ENCODE data around the gene PTPRT.

PTPRT gene

GRCh38 chr20:43189554-43190331 lies at the start of gene PTPRT:
PTPRT (minus strand) TSS chr20:43189906; CDS start chr20:43189733, 173 bp downstream.
- DNase-seq: no peak

- DNase-seq: peak; percentile 3
These were observed 49.1 kb upstream of the PTPRT start for GRCh38 chr20:43238833-43239232.

- no peak for DNase-seq
These were observed 48.6 kb upstream of the PTPRT start for GRCh38 chr20:43238266-43238665.

GRCh38 chr20:43237651-43238168 lies 48.0 kb upstream of the PTPRT start:
- no peak for DNase-seq

GRCh38 chr20:43235998-43236397 lies 46.3 kb upstream of the PTPRT start:
- no peak for DNase-seq

- no peak for DNase-seq
These were observed 42.1 kb upstream of the PTPRT start for GRCh38 chr20:43231829-43232228.

- no peak for DNase-seq
These were observed 40.0 kb upstream of the PTPRT start for GRCh38 chr20:43229696-43230095.

GRCh38 chr20:43220612-43221011 lies 30.9 kb upstream of the PTPRT start:
- no peak for DNase-seq

GRCh38 chr20:43210901-43211300 lies 21.2 kb upstream of the PTPRT start:
- no peak for DNase-seq

GRCh38 chr20:43209831-43210230 lies 20.1 kb upstream of the PTPRT start:
- no peak for DNase-seq

- DNase-seq: no peak
These were observed 16.0 kb upstream of the PTPRT start for GRCh38 chr20:43205699-43206098.

GRCh38 chr20:43202100-43202499 lies 12.4 kb upstream of the PTPRT start:
- no peak for DNase-seq

- DNase-seq: no peak
These were observed 8.9 kb upstream of the PTPRT start for GRCh38 chr20:43198607-43199006.

- no peak for DNase-seq
These were observed 6.5 kb upstream of the PTPRT start for GRCh38 chr20:43196243-43196642.

- DNase-seq: no peak
These were observed 4.4 kb upstream of the PTPRT start for GRCh38 chr20:43194137-43194536.

- DNase-seq: no peak
These were observed 3.7 kb upstream of the PTPRT start for GRCh38 chr20:43193443-43193842.

- peak; percentile 41 for DNase-seq
These were observed 2.5 kb upstream of the PTPRT start for GRCh38 chr20:43191946-43192863.

- DNase-seq: no peak
These were observed 1.4 kb upstream of the PTPRT start for GRCh38 chr20:43191143-43191542.

GRCh38 chr20:43190332-43190953 lies 737 bp upstream of the PTPRT start:
- no peak for DNase-seq

GRCh38 chr20:43188861-43189553 lies 699 bp downstream of the PTPRT start:
- no peak for DNase-seq

- no peak for DNase-seq
These were observed 1.5 kb downstream of the PTPRT start for GRCh38 chr20:43188234-43188653.

- DNase-seq: peak; percentile 78
These were observed 2.1 kb downstream of the PTPRT start for GRCh38 chr20:43187476-43188233.
